NCI-H526 (cell line): ENCODE measurements around the gene ZNF331.
"Not testable (repeated sequence)": the region's sequence is repeated elsewhere in the genome, so short reads cannot be mapped to it uniquely, and the experiment has no call there.

Experiments used
- DNase-seq, 2 experiments: peaks; one replicate each; lab custom pipeline; 2025; lab: John Stamatoyannopoulos, UW

Gene ZNF331

DNA sequence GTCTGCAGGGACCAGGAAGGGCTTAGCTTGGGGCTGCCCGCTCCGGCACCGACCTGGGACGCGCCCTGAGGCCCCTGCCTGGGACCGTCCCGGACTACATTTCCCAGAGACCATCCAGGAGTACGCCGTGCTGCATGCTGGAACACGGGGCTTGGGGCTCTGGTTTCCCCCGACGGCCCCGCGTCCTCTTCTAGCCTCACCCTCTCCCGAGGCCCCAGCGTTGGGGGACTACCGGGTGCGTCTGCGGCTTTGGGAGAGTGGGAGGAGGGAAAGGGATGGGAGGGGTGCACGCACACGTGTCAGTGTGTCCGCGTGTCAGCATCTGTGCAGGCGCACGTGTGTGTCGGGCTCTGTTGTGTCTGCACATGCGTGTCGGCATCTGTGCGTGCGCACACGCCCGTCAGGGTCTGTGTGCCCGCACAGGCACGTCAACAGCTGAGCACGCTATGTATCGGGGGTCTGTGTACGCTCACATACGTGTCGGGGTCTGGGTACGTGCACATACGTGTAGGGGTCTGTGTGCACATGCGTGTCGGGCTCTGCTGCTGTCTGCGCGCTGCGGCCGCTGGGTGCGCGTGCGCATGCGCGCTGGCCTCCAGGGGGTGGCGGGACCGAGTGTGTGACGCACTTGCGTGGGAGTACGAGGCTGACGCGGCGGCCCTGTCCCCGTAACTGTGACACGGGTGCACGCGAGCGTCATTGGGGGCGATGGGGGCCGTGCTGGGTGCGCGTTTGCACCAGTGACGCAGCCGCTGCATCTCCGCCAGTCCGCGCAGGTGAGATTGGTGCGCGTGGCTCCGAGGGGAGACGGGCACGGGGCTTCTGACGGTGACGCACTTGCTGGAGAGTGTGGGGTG, at the start of gene ZNF331:
TSS of gene ZNF331 (plus strand) at position 625 of the 857 bp plus-strand sequence. CDS start 31,232 bp downstream, outside the sequence.
- peak; percentile 90 to 93 for DNase-seq

- DNase-seq: no peak
These were observed 45.8 kb upstream of the ZNF331 start for GRCh38 chr19:53492153-53492552.

DNA sequence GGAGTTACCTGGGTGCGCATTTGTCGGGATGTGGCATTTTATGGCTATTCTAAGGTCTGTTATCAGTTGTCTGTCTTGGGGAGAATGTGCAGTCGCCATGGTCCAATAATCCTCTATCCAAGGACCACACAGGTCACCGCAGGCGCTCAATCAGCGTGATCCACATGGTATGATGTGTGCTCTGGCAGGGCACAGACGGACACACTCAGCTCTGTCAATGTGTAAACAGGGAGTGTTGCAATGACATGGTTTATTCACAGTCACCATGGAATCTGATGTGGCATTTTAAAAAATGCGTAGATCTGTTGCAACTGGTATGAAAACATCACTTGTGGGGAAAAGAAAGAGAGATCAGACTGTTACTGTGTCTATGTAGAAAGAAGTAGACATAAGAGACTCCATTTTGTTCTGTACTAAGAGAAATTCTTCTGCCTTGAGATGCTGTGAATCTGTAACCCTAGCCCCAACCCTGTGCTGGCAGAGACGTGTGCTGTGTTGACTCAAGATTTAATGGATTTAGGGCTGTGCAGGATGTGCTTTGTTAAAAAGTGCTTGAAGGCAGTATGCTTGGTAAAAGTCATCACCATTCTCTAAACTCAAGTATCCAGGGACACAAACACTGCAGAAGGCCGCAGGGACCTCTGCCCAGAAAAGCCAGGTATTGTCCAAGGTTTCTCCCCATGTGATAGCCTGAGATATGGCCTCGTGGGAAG, 40.5 kb upstream of the ZNF331 start:
- DNase-seq: not testable (repeated sequence)

- DNase-seq: not testable (repeated sequence)
These were observed 39.9 kb upstream of the ZNF331 start for GRCh38 chr19:53498024-53498395.

DNA sequence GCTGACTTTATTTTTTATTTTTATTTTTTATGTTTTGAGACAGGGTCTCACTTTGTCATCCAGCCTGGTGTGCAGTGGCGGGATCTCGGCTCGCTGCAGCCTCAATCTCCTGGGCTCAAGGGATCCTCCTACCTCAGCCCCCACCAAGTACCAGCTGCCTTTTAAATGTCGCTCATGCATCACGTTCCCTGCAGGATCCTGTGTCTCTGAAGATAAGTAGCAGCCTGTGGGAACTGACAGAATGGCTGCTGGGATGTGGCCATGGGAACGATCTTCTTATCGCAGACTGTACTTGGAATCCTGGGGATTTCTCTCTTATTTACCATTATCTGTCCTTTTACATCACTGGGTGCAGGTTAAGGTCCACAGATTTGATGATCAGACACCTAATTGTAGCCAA, 34.8 kb upstream of the ZNF331 start:
- peak in 1 of 2 experiments; percentile 20 for DNase-seq

DNA sequence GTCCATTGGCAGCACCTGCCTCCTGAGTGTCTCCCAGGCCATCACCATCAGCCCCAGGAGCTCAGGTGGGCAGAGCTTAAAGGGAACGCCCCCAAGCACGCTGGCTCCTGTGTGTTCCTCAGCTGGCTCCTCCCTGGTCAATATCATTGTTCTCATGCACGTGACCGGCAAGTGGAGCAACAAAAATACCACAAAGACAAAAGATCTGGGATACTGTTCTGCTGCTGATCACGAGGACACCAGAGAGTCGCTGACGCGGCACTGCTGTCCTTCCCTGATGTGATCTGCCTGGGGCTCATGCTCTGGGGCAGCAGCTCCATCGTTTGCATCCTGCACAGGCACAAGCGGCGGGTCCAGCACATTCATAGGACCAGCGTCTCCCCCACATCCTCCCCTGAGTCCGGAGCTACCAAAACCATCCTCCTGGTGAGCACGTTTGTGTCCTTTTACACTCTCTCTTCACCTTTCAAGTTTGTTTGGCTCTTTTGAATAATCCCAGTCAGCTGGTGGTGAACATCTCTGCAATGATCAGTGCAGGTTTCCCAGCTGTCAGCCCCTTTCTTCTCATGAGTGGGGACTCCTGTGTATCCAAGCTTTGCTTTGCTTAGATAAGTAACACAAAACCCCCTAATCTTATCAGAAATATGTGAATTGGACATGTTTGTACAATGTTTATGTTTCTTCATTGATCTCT, 34.1 kb upstream of the ZNF331 start:
- peak; percentile 19 to 32 for DNase-seq

GRCh38 chr19:53504365-53504703, 33.6 kb upstream of the ZNF331 start:
- peak; percentile 40 to 74 for DNase-seq

- peak; percentile 15 to 42 for DNase-seq
These were observed 33.1 kb upstream of the ZNF331 start for GRCh38 chr19:53504885-53505284.

GRCh38 chr19:53506728-53507127, 31.2 kb upstream of the ZNF331 start:
- no peak for DNase-seq

DNA sequence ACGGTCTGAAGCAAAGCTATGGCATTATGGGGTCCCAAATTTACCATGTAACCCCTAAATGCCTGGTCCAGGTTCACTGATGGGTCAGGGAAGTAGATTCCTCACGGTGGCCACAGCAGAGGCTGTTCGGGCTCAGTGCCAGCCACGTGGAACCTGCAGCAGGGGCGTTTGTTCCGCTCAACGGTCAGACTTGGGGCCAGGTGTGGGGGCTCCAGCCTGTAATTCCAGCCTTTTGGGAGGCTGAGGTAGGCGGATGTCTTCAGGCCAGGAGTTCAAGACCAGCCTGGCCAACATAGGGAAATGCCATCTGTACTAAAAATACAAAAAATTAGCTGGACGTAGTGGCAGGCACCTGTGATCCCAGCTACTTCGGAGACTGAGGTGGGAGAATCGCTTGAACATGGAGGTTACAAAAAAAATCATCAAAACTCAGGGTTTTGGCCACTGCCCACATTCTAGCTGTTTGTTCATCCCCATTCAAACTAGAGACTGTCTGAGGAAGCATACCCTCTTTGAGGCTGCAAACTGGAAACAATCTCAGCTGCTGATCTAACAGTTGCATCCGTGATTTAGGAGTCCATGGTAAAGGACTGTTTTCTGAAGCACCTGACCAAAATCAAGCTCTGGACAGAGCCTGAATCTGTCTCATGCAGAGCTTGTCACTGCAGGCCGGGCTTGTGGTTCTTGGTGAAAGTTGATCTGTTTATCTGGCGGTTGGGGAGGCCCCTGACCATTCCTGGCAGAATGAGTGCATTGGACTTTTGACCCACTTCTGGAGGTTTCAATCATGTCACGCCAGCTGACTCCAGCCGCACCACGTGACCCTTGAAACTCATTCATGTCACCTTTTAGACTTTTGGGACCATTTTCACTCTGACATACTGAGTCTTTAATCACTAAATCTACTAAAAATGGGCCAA, 30.2 kb upstream of the ZNF331 start:
- peak in 1 of 2 experiments; percentile 30 for DNase-seq

DNA sequence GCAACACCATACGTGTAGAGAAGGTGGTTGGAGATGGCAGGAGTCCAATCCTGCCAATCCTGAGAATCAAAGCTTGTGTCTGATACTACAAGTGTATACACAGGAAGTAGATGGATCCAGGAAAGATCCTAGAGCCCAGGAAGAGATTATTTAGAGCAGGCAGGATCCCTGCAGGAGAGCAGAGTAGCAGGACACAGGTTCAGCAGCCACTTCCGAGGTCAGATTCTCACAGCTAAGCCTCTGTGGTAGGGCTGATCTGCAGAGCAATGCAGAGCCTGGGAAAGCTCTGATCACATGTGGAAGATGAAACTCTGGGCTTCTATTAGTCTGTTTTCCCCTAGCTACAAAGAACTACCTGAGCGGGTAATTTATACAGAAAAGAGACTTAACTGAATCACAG, 28.5 kb upstream of the ZNF331 start:
- no peak for DNase-seq

GRCh38 chr19:53509845-53510244, 28.1 kb upstream of the ZNF331 start:
- DNase-seq: no peak

- DNase-seq: no peak
These were observed 26.6 kb upstream of the ZNF331 start for GRCh38 chr19:53511357-53511756.

- peak; percentile 67 to 88 for DNase-seq
These were observed 26.0 kb upstream of the ZNF331 start for GRCh38 chr19:53511933-53512374.

GRCh38 chr19:53515047-53515446, 22.9 kb upstream of the ZNF331 start:
- DNase-seq: not testable (repeated sequence)

GRCh38 chr19:53517114-53517741, 20.7 kb upstream of the ZNF331 start:
- DNase-seq: no peak

- DNase-seq: no peak
These were observed 19.8 kb upstream of the ZNF331 start for GRCh38 chr19:53518121-53518520.

GRCh38 chr19:53518716-53519115, 19.2 kb upstream of the ZNF331 start:
- no peak for DNase-seq

- peak in 1 of 2 experiments; percentile 2 for DNase-seq
These were observed 18.5 kb upstream of the ZNF331 start for GRCh38 chr19:53519446-53519845.

- no peak for DNase-seq
These were observed 17.8 kb upstream of the ZNF331 start for GRCh38 chr19:53520163-53520546.
